HG03378 (cell line): Measurements from ENCODE around the gene IFNGR2.
"Not testable (repeated sequence)": the region's sequence is repeated elsewhere in the genome, so short reads cannot be mapped to it uniquely, and the experiment has no call there.

Experiments
- ATAC-seq: cut with Tn5 transposase; IDR thresholded peaks from one replicate; pipeline ENCODE4 v1.9.1; 2021; ENCODE audit warnings: mild to moderate bottlenecking, moderate library complexity; ENCODE audit not compliant: unreplicated experiment

Gene IFNGR2

DNA sequence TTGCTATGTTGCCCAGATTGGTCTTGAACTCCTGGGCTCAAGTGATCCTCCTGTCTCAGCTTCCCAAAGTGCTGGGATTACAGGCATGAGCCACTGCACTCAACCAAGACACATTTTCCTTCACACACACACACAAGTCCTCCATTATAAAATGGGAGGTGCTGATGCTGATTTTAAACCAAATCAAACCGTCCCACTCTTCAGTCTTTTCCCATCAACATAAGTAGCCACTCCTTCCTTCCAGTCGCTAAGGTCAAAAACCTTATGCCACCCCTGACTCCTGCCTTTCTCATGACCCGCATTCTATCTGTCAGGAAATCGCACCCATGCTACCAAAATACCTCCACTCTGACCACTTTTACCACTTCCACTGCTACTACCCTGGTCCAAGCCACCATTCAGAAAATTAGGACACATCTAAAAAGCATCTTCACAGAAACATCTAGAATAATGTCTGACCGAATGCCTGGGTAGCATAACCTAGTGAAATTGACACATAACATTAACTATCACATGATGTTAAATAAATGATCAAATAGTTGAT lies 28.0 kb upstream of the IFNGR2 start:
- no peak for ATAC-seq

DNA sequence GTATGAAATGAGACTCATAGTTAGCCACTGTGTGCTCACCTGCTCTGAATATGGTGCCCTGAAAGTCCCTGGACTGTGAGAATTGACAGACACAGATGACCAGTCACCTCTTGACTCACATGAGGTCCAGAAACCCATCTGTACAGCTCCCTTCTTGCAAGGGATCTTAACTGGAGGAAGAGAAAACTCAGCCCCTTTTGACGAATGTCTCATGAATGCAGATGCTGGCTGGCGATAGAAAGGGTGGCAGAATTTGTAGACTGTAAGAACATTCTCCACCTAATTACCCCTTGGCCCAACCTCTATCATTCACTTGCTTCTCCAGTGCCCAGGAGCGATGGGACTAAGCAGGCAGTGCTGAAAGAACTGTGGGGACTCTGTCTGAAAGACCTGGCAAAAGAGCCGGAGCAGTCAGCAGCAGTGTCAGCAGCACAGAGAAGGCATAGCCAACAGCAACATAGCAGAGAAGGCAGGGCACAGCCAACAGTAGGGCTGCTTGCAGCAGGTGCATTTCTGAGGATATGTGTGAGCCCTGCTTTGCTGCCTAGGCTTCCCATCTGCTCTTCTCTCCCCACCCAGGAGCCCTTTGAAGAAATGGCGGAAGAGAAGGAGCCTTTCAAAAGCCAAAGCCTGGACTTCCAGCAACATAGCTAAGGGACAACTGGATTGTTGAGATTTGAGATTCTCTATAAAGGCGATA lies 25.8 kb upstream of the IFNGR2 start:
- no peak for ATAC-seq

DNA sequence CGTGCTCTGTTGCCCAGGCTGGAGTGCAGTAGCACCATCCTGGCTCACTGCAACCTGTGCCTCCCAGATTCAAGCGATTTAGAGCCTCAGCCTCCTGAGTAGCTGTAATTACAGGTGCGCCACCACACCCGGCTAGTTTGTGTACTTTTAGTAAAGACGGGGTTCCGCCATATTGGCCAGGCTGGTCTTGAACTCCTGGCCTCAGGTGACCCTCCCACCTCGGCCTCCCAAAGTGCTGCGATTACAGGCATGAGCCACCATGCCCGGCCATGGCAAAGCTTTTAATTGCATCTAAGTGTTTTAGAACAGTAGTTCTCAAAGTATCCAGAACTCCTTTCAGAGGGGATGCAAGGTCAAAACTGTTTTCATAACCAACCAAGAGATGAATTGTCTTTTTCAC lies 25.1 kb upstream of the IFNGR2 start:
- no peak for ATAC-seq

DNA sequence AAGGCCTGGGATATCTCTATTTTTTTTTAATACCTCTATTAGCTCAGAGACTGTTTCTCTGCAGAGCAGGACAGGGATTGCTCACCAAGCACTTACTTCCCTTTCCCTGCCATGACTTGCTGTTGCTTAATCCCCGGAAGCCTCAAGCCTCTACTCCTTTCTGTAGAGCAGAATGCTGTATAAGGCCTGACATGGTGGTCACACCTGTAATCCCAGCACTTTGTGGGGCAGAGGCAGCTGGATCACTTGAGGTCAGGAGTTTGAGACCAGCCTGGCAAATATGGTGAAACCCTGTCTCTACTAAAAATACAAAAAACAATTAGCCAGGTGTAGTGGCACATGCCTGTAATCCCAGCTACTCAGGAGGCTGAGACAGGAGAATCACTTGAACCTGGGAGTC lies 23.3 kb upstream of the IFNGR2 start:
- not testable (repeated sequence) for ATAC-seq

DNA sequence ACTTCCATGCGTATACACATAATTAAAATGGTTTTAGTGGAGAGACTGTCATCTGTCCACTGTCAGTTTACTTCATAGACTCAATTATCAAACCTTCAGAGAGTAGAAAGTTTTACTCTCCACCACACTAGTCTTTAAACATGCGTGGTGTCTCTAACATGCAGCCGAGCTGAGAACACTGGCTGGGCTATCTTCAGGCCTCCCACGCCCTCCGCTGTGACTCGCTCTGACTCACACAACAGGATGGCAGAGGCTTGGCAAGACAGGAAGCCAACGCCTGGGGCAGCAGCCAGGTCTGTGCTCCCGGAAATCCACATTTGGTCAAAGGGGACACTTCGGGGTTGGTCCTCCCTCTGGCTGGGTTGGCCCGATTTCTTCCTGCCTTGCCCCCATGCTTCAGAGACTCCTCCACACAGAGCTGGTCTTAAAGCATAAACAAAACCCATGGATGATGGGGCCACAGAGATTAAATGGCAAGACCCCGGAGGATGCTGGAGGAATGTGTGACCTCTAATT lies 22.7 kb upstream of the IFNGR2 start:
- ATAC-seq, result peak; percentile 53

DNA sequence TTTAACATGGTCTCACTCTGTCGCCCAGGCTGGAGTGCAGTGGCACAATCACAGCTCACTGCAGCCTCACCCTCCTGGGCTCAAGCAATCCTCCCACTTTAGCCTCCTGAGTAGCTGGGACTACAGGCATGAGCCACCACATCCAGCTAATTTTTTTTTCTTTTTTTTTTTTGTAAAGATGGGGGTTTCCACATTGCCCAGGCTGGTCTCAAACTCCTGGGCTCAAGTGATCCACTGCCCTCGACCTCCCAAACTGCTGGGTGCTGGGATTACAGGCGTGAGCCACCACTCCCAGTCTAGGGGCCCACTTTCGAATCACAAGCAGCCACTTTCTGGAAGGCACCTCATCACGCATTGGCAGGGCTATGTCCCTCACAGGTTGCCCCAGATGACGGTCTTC lies 21.8 kb upstream of the IFNGR2 start:
- not testable (repeated sequence) for ATAC-seq

DNA sequence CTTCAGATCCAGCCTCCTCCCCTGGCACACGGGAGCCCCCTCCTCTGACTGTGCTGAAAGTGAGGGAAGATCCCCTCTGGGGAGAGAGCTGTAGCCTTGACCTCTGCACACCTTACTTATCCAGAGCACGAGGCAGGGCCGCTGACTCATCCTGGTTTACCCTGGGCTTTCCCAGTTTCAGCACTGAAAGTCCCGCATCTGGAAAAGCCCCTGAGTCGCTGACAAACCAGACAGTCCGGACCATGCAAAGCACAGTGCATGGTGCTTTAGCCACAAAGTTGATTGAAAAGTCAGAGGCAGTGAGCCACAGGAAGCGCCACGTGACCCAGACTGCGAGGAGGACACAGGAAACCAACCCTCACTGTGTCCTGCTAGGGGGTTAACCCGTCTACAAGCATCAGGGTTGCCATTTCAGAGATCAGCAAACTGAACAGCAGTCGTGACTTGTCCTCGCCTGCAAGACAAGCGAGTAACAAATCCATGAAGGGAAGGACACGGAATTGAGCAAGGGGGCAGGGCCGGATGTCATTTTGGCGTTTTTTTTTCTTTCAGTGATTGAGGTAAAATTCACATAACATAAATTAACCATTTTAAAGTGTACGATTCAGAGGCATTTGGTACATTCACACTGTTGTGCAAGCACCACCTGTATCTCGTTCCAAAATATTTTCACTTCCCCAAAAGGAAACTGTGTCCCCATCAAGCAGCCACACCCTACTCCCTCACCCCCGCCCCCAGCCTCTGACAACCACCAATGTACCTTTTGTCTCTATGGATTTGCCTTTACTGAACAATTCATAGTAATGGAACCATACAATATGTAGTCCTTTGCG lies 19.9 kb upstream of the IFNGR2 start:
- ATAC-seq, result peak; percentile 75

DNA sequence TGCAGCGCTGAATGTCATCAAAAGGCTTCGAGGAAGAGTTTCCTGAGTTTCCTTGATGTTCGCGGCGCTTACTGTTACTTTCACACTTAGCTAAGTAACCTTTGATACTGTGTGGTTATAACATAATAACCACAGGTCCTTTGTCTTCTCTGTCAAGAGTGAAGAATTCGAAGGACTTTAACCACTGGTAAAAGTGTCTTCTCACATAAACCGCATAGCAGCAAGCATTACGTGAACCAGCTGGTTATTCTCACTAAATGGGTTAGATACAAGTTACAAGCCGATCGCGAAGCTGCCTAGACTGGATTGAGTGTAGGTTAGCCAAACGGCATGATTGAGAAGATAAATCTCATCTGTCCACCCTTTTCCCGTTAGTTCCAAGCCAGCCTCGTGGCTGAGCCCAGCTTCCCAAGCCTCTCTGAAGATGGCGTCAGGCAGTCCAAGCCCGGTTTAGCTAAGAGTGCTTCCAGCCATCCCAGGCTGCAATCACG lies 18.3 kb upstream of the IFNGR2 start:
- ATAC-seq, result no peak

DNA sequence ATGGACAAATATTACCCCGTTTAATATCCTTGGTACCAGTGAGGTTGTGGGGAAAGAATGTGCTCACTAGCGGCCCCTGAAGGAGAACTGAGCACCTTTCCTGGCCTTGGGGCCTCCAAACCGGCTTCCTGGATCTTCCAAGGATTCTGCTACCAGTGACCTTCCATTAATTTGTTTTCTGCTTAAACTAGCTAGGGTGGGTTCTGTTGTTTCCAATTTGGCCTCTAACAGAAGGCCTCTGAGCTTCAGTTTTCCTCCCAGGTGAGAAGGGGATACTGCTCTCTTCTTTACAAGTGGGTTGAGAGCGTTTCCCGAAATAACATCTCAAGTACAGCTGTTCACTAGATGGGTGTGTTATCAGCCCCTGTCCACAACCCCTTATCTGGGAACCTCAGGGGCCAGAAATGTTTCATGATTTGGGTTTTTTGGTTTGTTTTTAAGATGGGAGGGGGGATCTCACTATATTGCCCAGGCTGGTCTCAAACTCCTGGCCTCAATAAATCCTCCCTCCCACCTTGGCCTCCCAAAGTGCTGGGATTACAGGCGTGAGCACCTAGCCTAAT lies 16.9 kb upstream of the IFNGR2 start:
- no peak for ATAC-seq

DNA sequence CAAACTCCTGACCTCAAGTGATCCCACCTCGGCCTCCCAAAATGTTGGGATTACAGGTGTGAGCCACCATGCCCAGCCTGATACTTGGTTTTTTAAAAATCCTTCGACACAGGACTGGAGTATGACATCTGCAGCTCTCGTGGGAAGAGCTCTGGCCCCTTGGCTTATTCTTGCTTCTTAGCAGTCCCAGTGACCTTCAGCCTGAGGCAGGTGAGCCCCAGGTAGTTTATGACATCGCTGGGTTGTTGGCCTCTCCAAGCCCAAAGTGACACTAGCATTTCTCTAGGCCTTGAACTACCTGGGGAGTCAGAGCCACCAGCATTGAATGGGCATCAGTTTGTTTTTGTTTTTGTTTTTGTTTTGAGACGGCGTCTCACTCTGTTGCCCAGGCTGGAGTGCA lies 15.9 kb upstream of the IFNGR2 start:
- ATAC-seq, result no peak

DNA sequence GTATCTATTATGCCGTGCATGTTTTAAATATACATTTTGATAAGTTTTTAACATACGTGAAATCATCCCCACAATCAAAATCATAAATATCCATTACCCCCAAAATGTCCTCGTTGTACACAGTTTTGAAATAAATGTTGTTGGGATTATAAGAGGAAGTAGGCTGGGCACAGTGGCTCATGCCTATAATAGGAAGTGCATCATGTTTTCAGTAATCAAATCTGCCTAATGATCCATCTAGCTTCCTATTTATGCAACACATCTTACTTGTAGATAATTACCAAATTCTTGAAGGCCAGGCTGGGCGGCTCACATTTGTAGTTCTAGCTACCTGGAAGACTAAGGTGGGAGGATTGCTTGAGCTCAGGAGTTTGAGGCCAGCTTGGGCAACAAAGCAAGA lies 15.0 kb upstream of the IFNGR2 start:
- ATAC-seq, result no peak

DNA sequence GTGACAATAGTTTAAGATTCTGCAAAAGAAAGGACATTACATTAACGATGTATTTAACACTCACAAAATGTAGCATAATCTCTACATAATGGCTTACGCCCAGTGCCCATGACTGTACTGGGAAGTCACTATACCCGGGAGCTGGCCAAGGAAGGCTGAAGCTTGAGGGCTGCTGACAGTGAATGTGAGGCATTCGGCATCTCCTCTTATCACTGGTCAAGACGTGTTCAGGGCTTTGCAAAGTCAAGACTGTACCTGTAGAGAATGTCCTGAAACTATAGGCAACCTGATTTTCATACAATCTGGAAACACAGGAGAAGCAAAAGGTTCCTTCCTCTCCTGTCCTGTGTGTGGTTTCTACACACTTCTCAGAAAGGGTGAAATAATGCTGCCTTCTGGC lies 12.7 kb upstream of the IFNGR2 start:
- ATAC-seq, result no peak

DNA sequence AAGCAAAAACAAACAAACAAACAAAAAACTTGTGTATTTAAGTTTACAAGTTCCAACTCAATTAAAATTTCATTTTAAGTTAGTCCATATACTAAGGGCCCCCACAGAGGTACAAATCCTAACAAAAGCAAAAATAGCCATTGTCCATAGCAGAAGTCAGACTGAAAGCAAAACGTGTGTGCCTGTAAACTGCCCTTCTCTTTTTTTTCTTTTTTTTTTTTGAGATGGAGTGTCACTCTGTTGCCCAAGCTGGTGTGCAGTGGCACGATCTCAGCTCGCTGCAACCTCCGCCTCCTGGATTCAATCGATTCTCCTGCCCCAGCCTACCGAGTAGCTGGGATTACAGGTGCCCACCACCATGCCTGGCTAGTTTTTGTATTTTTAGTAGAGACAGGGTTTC lies 11.6 kb upstream of the IFNGR2 start:
- no peak for ATAC-seq

DNA sequence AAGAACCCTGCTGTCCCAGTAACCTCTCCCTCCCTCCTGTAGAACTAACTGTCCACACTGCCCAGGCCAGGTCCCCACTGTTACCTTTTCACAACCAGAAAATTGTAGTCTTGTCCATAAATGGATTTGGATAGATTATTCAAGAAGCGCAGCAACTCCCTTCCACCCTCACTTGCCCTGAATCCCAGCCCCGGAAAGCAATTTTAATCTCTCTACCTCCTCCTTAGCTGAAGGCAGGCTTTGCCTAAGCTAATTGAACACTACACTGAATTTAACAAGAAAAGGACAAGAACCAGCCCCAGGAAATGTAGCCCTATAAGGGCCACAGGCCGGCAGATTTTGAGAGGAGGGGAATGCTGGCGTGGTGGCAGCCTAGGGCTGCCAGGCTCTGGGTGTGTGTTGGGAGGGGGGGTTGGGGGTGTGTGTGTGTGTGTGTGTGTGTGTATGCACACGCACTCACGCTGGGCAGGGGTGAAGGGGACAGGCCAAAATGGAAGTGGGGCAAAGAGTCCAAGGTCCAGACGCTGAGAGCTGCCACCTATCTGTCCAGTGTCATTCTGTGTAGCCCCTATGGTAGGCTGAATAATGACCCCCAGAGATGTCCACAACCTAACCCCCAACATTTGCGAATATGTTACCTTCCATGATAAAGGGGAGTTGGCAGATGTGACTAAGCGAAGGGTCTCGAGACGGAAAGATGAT lies 10.8 kb upstream of the IFNGR2 start:
- ATAC-seq, result no peak

DNA sequence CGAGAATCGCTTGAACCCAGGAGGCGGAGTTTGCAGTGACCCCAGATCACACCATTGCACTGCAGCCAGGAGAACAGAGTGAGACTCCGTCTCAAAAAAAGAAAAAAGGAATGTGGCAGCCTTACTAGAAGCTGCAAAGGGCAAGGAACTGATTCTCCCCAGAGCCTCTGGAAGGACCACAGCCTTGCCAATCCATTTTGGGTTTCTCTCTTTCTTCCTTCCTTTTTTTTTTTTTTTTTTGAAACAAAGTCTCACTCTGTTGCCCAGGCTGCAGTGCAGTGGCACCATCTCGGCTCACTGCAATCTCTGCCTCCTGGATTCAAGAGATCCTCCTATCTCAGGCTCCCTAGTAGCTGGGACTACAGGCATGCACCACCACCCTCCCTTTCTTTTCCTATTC lies 9.9 kb upstream of the IFNGR2 start:
- no peak for ATAC-seq

DNA sequence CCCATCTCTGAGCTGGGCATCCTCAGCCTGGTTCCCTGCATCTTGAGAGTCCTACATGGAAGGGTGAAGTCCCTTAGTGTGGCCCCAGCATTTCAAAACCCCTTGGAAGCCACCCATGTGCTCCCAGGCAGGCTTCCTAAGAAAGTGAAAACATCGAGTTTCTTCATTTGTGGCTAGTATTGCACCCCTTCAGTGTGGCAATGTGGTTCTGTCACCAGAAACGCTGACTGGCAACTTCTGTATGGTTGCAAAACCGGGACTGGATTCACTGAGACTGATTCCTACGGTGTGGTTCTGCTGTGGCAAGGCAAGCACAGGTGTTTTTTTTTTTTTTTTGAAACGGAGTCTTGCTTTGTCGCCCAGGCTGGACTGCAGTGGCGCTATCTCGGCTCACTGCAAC lies 9.0 kb upstream of the IFNGR2 start:
- no peak for ATAC-seq

DNA sequence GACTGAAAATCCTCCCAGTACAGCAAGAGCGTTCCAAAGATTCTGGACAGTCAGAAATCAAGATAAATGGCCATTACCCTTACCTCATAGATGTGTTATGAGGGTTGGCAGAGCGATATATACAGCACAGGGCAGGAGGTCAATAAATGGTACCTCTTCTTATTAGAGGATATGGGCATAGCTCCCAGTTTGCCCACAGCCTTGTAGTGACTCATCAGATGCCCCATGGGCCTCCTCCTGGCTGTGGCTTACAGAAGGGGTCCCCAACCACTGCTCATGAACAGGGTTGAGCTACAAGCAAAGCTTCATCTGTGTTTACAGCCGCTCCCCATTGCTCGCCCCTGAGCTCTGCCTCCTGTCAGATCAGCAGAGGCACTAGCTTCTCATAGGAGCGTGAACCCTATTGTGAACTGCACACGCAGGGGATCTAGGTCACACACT lies 7.3 kb upstream of the IFNGR2 start:
- ATAC-seq, result no peak

DNA sequence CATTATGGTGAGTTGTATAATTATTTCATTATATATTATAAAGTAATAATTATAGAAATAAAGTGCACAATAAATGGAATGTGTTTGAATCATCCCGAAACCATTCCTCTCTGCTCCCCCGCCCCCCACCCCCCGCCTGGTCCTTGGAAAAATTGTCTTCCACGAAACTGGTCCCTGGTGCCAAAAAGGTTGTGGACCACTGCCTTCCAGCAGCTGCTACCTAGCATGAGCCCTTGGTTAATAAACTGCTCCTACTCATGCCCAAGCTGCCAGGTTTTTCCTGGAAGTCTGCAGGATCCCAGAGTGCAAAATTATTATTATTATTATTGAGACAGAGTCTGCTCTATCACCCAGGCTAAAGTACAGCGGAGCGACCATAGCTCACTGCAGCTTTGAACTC lies 6.8 kb upstream of the IFNGR2 start:
- ATAC-seq, result no peak

DNA sequence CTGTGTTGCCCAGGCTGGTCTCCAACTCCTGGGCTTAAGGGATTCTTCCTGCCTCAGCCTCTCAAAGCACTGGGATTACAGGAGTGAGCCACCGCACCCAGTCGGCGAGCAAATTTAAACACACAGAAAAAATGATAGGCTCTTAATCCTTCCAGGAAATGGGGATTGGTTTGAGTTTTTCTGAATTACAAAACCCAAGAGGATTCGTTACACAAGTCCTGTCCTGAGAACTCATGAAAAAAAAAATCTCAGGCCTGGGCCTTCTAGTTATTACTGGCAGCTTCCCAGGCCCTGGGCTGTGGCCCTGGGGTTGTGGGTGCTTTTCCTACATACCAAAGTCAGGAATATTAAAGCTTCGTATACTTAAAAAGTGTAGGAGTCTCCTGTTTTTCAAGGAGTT lies 6.3 kb upstream of the IFNGR2 start:
- no peak for ATAC-seq

DNA sequence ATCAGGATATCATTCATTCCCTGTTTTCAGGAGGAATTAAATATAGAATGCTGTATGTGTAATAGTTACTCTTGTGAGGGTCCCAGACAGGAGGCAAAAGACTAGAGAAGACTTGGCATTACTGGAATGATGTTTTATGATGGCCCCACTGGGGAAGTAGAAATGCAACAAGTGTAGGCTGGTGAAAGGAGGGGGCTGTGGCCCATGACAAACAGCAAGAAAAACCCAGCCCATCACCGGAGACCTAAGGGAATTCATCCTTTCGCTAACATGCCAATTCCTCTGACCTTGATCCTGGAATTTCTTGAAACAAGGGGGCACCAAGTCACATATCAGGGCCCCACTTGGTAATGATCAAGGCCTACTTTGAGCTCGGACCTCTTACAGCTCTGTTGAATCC lies 5.5 kb upstream of the IFNGR2 start:
- ATAC-seq, result no peak

DNA sequence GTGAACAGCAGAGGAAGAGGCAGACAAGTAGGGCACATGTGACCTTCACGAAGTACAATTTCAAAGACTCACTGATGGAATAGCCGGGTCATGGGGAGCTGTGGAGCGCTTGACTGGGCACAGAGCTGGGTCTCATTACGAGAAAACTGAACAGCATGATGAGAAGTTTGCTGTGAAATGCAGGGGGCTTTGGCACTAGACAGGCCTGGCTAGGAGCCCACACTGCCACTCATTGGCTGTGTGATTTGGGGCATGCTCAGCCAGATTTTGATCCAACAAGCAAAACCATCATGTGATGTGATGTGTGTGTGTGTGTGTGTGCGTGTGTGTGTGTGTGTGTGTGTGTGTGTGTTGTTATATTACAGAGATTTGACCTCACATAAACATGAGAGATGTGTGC lies 4.9 kb upstream of the IFNGR2 start:
- no peak for ATAC-seq
